Head of caudate nucleus (tissue), 42 donors: ENCODE measurements around the gene FMN1.

ENCODE experiments used
- DNase-seq, 42 donors: peaks; one replicate each; pipeline versions ENCODE4 v3.0.0 to v3.0.0-alpha.2; 2020 to 2021; ENCODE audit warnings: mixed read lengths in 7 of 42
- intact Hi-C: fragments of 100-400 bp; cut with DNase I; formaldehyde crosslinking; loops from one replicate; pipeline ENCODE4 v1.15.0; 2022

FMN1 gene

DNA sequence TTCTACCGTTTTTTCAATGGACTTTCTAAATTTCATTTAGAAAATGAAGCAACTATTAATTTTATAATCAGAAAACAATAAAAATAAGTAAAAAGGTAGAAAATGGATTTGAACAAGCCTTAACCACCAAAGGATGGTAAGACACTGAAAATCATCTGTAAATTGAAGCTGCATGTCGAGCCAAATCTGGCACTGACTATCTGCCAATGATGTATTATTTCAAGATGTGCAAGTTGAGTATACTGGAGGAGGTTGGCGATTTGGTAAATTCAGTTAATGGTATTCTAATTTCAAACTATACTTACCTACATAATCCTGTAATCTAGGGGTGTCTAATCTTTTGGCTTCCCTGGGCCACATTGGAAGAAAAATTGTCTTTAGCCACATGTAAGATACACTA, 93.5 kb downstream of the FMN1 start:
- intact Hi-C loops = no loop called here

DNA sequence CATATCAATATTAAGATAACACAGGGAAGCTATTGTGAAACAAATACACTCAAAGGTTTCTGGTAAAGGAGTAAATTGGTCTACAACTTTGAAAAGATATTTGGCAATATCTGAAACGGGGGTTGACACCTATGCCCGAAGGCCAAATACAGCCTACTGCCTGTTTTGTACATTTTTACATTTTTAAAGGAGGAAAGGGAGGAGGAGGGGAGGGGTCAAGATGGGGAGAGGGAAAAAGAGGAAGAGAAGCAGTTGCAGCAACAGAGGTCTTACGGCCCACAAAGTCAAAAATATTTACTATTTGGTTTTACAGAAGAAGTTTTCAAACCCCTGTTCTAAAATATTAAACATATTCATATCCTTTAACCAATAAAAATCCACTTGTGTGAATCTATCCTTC, 94.2 kb downstream of the FMN1 start:
- no peak for DNase-seq
- intact Hi-C loops = no loop called here

More for the DNA sequence above, 93.5 kb downstream of the FMN1 start:
- no peak for DNase-seq

GRCh38 chr15:33099739-33100138, 94.8 kb downstream of the FMN1 start:
- DNase-seq = no peak
- intact Hi-C loops = no loop called here

DNA sequence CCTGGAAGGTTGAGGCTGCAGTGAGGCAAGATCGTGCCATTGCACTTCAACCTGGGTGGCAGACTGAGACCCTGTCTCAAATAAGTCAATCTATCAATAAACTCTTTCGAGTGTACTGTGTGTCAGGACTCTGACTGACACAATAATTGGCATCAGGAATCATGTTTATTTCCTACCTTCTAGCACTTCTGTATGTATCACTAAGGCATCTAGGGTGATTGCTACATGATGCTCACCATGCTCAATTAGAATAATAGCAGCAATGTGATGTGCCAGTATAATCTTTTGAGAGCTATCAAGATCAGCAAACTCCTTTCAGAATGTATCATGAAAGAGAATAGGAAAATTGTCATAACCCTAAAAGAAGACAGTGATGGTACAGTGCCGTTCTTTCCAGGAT, 95.3 kb downstream of the FMN1 start:
- DNase-seq = no peak
- intact Hi-C loops = no loop called here

DNA sequence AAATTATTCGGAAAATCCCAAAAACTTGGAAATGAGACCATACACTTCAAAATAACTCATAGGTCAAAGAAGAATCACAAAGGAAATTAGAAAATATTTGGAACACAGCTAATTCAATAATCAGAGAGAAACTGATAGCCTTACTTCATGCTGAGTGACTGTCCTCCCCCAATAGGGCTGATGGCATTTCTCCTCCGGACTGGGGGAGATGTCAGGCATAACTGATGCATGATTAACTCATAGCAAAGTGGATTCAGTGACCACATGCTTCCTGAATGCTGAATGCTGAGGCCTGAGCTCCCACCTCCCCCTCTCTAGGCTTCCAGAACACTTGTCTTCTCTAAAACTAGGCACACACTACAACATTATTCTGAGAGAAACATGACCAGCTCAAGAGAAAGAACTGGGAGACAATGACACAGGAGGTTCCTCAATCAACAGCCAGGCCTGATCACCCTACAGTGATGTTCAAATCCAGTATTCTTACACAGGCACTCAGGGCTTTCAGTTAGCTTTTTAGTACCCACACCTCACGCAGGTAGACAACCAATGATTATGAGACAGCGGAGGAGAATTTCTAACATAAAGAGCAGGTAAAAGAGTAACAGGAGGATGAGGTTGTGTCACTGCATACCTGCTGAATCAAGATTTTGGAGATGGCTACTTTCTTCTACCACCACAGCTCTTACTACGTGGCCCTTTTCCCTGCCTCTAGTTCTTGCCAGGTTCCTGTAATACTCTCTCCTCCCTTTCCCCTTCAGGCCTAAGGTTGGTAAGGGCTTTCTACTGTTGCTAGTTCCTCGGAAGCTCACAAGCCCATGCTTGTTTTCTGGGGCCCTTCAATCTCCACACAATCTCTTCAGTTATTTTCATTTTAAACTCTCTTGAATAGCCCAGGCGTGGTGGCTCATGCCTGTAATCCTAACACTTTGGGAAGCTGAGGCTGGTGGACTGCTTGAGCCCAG, 96.1 kb downstream of the FMN1 start:
- no peak for DNase-seq
- intact Hi-C loops = no loop called here

DNA sequence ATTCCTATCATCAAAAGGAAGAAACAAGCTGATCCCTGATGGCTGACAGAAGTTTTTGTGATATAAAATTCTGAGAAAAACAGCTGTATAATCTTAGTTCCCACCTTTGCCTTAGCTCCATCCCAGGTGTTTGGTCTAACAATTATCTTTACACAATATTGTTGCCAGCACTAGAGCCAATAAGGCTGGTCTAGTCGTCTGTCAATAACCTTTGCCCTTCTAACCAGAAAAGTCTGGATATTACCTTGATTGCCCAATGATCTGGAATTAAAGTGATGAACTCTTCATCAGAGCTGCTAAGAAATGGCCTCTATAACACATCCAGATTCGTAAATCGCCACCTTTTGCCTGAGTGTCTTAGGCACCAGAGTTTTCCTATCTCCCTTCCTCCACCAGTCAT, 98.4 kb downstream of the FMN1 start:
- no peak for DNase-seq
- intact Hi-C loops = no loop called here

DNA sequence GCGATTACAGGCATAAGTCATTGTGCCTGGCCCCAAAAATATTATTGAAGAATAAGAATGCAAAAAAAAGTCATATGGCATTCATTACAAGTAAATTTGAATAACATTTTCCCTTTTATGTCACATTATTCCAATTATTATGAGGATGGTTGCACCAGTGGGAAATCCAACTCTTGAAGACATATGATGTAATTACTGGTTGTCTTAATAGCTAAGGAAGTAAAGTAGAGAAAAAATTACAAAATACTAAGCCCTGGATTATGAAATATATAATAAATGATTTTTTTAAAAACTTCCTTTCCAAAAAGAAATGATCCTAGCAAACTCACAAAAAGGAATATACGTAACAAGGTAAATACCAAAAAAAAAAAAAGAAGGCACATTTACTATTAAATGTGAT, 98.9 kb downstream of the FMN1 start:
- no peak for DNase-seq
- intact Hi-C loops = no loop called here

- intact Hi-C loops = no loop called here
- DNase-seq = no peak
These were observed 100.2 kb downstream of the FMN1 start for GRCh38 chr15:33094336-33094735.

DNA sequence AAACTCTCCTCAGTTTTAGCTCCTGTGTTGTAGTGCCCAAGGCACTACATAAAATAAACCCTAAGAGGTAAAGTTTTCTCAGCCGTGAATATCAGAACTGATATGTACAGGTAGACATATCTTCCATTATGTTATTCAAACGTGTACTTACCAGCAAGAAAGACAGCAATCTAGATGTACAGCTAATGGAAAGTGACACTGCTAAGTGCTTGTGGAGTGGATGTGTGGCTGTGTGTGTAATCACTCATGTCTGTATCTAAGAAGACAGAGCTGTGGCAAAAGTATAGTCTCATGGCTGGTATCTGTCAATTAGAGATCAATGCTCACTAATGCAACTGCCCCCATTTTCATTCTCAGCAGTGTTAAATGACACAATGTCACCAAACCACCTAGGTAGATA, 101.3 kb downstream of the FMN1 start:
- intact Hi-C loops = no loop called here

GRCh38 chr15:33091983-33092693, 102.4 kb downstream of the FMN1 start:
- intact Hi-C loops = no loop called here
- DNase-seq = no peak

More for the DNA sequence above, 101.3 kb downstream of the FMN1 start:
- no peak for DNase-seq

GRCh38 chr15:33089878-33090757, 104.4 kb downstream of the FMN1 start:
- intact Hi-C loops = no loop called here
- no peak for DNase-seq

DNA sequence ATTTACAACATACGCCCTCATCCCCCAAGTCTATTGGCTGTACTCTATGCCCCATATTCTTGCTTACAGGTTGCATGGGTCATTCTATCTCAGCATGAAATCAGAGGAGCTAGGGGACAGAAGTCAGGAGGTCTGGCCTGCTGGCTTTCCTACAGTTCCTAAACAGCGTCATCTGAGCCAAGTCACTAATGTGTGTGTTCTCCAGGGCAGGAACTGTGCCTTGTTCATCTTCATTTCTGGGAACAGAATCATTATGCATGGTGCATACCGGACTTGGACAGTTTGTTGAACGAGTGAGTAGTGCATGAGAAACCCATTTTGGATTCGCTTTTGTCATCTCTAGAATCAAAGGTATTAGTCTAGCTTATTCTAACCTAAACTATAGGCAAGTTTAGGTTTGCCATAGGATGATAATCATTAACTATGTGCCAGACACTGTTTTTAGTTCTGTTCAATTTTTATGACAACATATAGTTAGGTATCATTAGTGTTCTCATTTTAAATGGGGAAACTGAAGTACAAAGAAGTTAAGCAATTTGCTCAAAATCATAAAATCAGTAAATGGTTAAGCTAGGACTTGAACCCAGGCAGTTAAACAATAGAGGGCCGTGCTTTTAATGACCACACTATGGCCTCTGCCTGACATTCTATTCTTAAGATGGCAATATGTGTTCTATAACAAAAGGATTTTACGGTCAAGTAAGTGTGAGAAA, 105.2 kb downstream of the FMN1 start:
- DNase-seq = no peak
- intact Hi-C loops = no loop called here

GRCh38 chr15:33086500-33087121, 107.9 kb downstream of the FMN1 start:
- intact Hi-C loops = no loop called here
- DNase-seq = peak in 3 of 42 donors; percentile 6 to 35 (median 28)

GRCh38 chr15:33084661-33085060, 109.9 kb downstream of the FMN1 start:
- intact Hi-C loops = no loop called here
- DNase-seq = no peak

DNA sequence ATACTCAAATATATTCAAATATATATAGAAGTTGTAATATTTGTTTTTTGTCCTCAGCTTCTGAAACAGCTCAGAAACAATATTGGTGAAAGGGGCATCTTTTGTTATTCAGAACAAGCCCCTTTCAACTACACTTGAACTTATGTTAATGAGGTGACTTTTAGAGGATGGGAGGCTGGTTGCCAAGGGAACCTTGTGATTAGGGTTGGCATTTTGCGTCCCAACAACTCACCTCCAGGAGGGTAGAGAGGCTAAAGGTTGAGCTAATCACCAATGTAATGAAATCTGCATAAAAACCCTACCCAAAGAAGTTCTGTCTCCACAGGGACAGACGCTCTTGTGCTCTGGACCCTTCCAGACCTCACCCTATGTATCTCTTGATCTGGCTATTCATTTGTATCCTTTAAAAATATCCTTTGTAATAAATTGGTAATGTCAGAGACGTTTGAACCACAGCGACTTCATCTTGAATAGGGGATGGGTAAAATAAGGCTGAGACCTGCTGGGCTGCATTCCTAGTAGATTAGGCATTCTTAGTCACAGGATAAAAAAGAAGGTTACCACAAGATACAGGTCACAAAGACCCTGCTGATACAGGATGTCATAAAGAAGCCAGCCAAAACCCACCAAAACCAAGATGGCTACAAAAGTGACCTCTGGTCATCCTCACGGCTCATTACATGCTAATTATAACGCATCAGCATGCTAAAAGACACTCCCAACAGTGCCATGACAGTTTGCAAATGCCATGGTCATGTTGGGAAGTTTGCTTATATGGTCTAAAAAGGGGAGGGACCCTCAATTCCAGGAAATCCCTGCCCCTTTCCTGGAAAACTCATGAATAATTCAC, 111.1 kb downstream of the FMN1 start:
- intact Hi-C loops = no loop called here
- no peak for DNase-seq

GRCh38 chr15:33080006-33080405, 114.5 kb downstream of the FMN1 start:
- DNase-seq = no peak
- intact Hi-C loops = no loop called here

DNA sequence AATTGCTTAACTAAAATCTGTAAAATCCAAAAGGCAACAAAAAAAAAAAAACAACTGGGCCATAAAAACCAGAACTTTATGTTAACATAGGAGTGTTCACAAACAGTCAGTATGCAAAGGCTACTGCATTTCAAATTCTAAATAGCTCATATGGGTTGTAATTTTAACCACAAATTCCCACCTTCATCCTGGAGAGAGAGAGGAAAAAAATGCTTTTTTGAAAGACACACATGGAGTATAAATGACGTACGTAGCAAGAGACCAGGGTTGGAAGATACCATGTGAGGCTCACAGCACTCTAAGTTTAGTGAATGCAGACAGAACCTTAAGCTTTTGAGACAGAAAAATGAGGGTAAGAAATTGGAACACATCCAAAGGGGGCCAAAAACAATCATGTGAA, 115.9 kb downstream of the FMN1 start:
- no peak for DNase-seq
- intact Hi-C loops = no loop called here

GRCh38 chr15:33076937-33077336, 117.6 kb downstream of the FMN1 start:
- no peak for DNase-seq
- intact Hi-C loops = no loop called here
